ENCODE results near the gene SLC25A17.

DNA sequence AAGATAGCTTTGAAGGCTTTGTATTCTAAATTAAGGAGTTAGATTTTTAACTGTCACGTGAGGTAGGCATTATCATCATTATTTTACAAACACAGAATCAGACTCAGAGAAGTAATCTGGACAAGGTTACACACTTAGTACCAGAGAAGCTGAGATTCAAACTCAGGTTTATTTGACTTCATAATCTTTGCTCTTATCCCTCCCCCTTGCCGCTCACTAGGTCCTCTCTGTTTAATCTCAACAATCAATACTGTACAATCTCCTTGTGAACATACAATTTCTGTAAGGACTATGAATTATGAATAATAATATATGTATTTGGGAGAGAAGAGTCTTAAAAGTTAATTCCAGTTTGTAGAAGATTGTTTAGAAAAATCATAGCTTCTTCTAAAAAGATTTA, 48.0 kb upstream of the SLC25A17 start:
- TF ChIP-seq CTCF (conservative IDR thresholded peaks at IDR 0.05; ENCODE audit: low read depth, low read length) (no peak), EZH2 (IDR thresholded peaks at IDR 0.05; ENCODE audit: borderline replicate concordance, low read depth, low read length, poor library complexity, severe bottlenecking) (no peak)
